ENCODE measurements around the gene BBS9.
"Not testable (repeated sequence)": the region's sequence is repeated elsewhere in the genome, so short reads cannot be mapped to it uniquely, and the experiment has no call there.

The BBS9 gene

GRCh38 chr7:33497051-33497450 lies 367.7 kb downstream of the BBS9 start:
- no peak for DNase-seq (ENCODE audit: low read depth)

- no peak for DNase-seq (ENCODE audit: low read depth)
Observed at GRCh38 chr7:33500703-33501701, 371.6 kb downstream of the BBS9 start.

- DNase-seq (ENCODE audit: low read depth), result no peak
Observed at GRCh38 chr7:33503014-33503413, 373.6 kb downstream of the BBS9 start.

- DNase-seq (ENCODE audit: low read depth), result no peak
Observed at GRCh38 chr7:33503736-33504135, 374.4 kb downstream of the BBS9 start.

GRCh38 chr7:33504266-33504665 lies 374.9 kb downstream of the BBS9 start:
- DNase-seq (ENCODE audit: low read depth), result no peak

- DNase-seq (ENCODE audit: low read depth), result no peak
Observed at GRCh38 chr7:33509206-33509605, 379.8 kb downstream of the BBS9 start.

GRCh38 chr7:33511778-33512177 lies 382.4 kb downstream of the BBS9 start:
- DNase-seq (ENCODE audit: low read depth), result no peak

- DNase-seq (ENCODE audit: low read depth), result no peak
Observed at GRCh38 chr7:33516568-33516967, 387.2 kb downstream of the BBS9 start.

- no peak for DNase-seq (ENCODE audit: low read depth)
Observed at GRCh38 chr7:33517191-33517590, 387.8 kb downstream of the BBS9 start.

- DNase-seq (ENCODE audit: low read depth), result not testable (repeated sequence)
Observed at GRCh38 chr7:33527008-33527407, 397.6 kb downstream of the BBS9 start.

- not testable (repeated sequence) for DNase-seq (ENCODE audit: low read depth)
Observed at GRCh38 chr7:33527613-33528012, 398.2 kb downstream of the BBS9 start.

GRCh38 chr7:33529070-33529469 lies 399.7 kb downstream of the BBS9 start:
- DNase-seq (ENCODE audit: low read depth), result no peak

GRCh38 chr7:33530664-33531063 lies 401.3 kb downstream of the BBS9 start:
- no peak for DNase-seq (ENCODE audit: low read depth)

- no peak for DNase-seq (ENCODE audit: low read depth)
Observed at GRCh38 chr7:33531888-33532287, 402.5 kb downstream of the BBS9 start.

GRCh38 chr7:33534833-33535232 lies 405.5 kb downstream of the BBS9 start:
- peak; percentile 27 for DNase-seq (ENCODE audit: low read depth)

- no peak for DNase-seq (ENCODE audit: low read depth)
Observed at GRCh38 chr7:33535989-33536388, 406.6 kb downstream of the BBS9 start.

- DNase-seq (ENCODE audit: low read depth), result no peak
Observed at GRCh38 chr7:33536398-33537103, 407.2 kb downstream of the BBS9 start.

- no peak for DNase-seq (ENCODE audit: low read depth)
Observed at GRCh38 chr7:33537104-33537477, 407.7 kb downstream of the BBS9 start.

- DNase-seq (ENCODE audit: low read depth), result no peak
Observed at GRCh38 chr7:33539198-33539597, 409.8 kb downstream of the BBS9 start.

GRCh38 chr7:33539659-33540400 lies 410.5 kb downstream of the BBS9 start:
- DNase-seq (ENCODE audit: low read depth), result no peak

GRCh38 chr7:33547880-33548279 lies 418.5 kb downstream of the BBS9 start:
- DNase-seq (ENCODE audit: low read depth), result no peak

GRCh38 chr7:33550363-33550762 lies 421.0 kb downstream of the BBS9 start:
- DNase-seq (ENCODE audit: low read depth), result no peak
